Testis (tissue), 3 donors: Measurements from ENCODE around the gene NLRP12. TPM values are rescaled to one million over a fixed set of nuclear protein-coding genes. Genes with fewer than 3 reads are reported as not detected.
"Not testable (repeated sequence)": the region's sequence is repeated elsewhere in the genome, so short reads cannot be mapped to it uniquely, and the experiment has no call there.

Experiments used
- DNase-seq: peaks from one replicate; pipeline ENCODE4 v3.0.0-alpha.2; 2019
- H3K27ac ChIP-seq, 2 donors: fragments of 200-600 bp; sonication (generic); one replicate each; pipeline ENCODE4 v1.5.1; 2019
- H3K27me3 ChIP-seq: fragments of 200-600 bp; sonication (generic); one replicate; pipeline ENCODE4 v1.5.1; 2019
- H3K36me3 ChIP-seq: fragments of 200-600 bp; sonication (generic); one replicate; pipeline ENCODE4 v1.5.1; 2017; ENCODE audit warnings: low read depth; ENCODE audit errors: missing control alignments
- H3K4me1 ChIP-seq: fragments of 200-600 bp; sonication (generic); one replicate; pipeline ENCODE4 v1.5.1; 2019
- H3K4me3 ChIP-seq, 2 donors: fragments of 200-600 bp; sonication (generic); one replicate each; pipeline ENCODE4 v1.5.1; 2017 to 2019
- H3K9me3 ChIP-seq: fragments of 200-600 bp; sonication (generic); one replicate; pipeline ENCODE4 v1.5.1; 2017
- CTCF ChIP-seq, 3 experiments: fragments of 450-650 bp in 2 of 3; fragments of 200-600 bp in 1 of 3; sonication (generic) in 1 of 3; IDR thresholded peaks; one replicate each; pipeline ENCODE4 v1.5.1; 2016 to 2019; ENCODE audit warnings: antibody characterized with exemption in 3 of 3, mild to moderate bottlenecking in 2 of 3, moderate library complexity in 1 of 3
- POLR2A ChIP-seq: fragments of 450-650 bp; IDR thresholded peaks from one replicate; pipeline ENCODE4 v1.6.1; 2017; ENCODE audit warnings: antibody characterized with exemption, mild to moderate bottlenecking, moderate library complexity
- WGBS, 2 donors: methylation state at CpG; one replicate each; pipeline ENCODE4 v1.1.5; 2018; 5-methylcytosine and 5-hydroxymethylcytosine counted together
- intact Hi-C: fragments of 100-400 bp; cut with DNase I; formaldehyde crosslinking; loops from one replicate; pipeline ENCODE4 v1.15.1; 2023; ENCODE audit warnings: low total_unique reads
- polyA plus RNA-seq: library from polyadenylated mRNA; stranded (reverse); fragments of 350-450 nt; fragmentation: Illumina TruSeq; extraction: RNeasy Lipid Tissue Mini Kit (QIAGEN cat#74804); gene quantifications from one replicate; pipeline ENCODE4 v1.2.3, GENCODE V29; 2014; ENCODE audit warnings: low read depth, low replicate concordance; ENCODE audit not compliant: insufficient read depth
- total RNA-seq, 2 donors: library from RNA; depleted of rRNA; stranded (reverse); fragments of >200 nt; gene quantifications; one replicate each; pipeline ENCODE4 v1.2.3, GENCODE V29; 2016

NLRP12 gene
- total and polyA plus RNA-seq, 3 donors from 2014 or later: 0.16 to 1.5 TPM; not detected in 1

GRCh38 chr19:53849237-53849676 is 25.1 kb upstream of the NLRP12 start:
- 38 to 44% methylated on average over 11 of the region's 11 CpGs for WGBS, 2 donors
- no peaks in the 10 kb centered on the region for H3K27me3 ChIP-seq
- TF ChIP-seq CTCF (IDR thresholded peaks at IDR 0.05): no peak
- no peak for TF ChIP-seq POLR2A
- H3K4me1 ChIP-seq: no peaks in the 10 kb centered on the region
- no peak overlapping the region for H3K4me3 ChIP-seq
- no peak for DNase-seq
- intact Hi-C loops: no loop called here
- no peaks in the 10 kb centered on the region for H3K36me3 ChIP-seq
- H3K27ac ChIP-seq: no peak overlapping the region
- no peaks in the 10 kb centered on the region for H3K9me3 ChIP-seq

- Histone ChIP-seq H3K36me3 (no peaks in the 10 kb centered on the region), H3K27ac (no peak overlapping the region), H3K4me3 (no peak overlapping the region), H3K27me3 (no peaks in the 10 kb centered on the region), H3K4me1 (no peaks in the 10 kb centered on the region), H3K9me3 (no peaks in the 10 kb centered on the region)
- TF ChIP-seq POLR2A (no peak), CTCF (IDR thresholded peaks at IDR 0.05) (no peak)
- 39 to 46% methylated on average over 8 of the region's 8 CpGs for WGBS, 2 donors
- intact Hi-C loops: no loop called here
- DNase-seq: no peak
Observed at GRCh38 chr19:53847555-53847954, 23.4 kb upstream of the NLRP12 start.

- intact Hi-C loops: no loop called here
- Histone ChIP-seq H3K9me3 (no peaks in the 10 kb centered on the region), H3K4me3 (no peak overlapping the region), H3K4me1 (peaks cover 9% of the 10 kb centered on the region), H3K27ac (no peak overlapping the region), H3K36me3 (no peaks in the 10 kb centered on the region), H3K27me3 (no peaks in the 10 kb centered on the region)
- no peak for DNase-seq
- 84 to 91% methylated on average over 9 of the region's 9 CpGs for WGBS, 2 donors
- TF ChIP-seq POLR2A (no peak), CTCF (IDR thresholded peaks at IDR 0.05) (no peak)
Observed at GRCh38 chr19:53844849-53845246, 20.7 kb upstream of the NLRP12 start.

GRCh38 chr19:53840914-53841313 is 16.8 kb upstream of the NLRP12 start:
- intact Hi-C loops, DNase-seq, H3K36me3 ChIP-seq: not testable (repeated sequence)

GRCh38 chr19:53840241-53840640 is 16.1 kb upstream of the NLRP12 start:
- H3K27ac ChIP-seq, H3K4me3 ChIP-seq, intact Hi-C loops, H3K9me3 ChIP-seq, H3K27me3 ChIP-seq, H3K4me1 ChIP-seq, H3K36me3 ChIP-seq, DNase-seq: not testable (repeated sequence)
- 93 to 94% methylated on average over 12 of the region's 12 CpGs for WGBS, 2 donors

More at GRCh38 chr19:53840914-53841313, 16.8 kb upstream of the NLRP12 start:
- H3K4me3 ChIP-seq, H3K9me3 ChIP-seq, H3K4me1 ChIP-seq, H3K27ac ChIP-seq, H3K27me3 ChIP-seq: not testable (repeated sequence)
- 82 to 83% methylated on average over 4 of the region's 4 CpGs for WGBS, 2 donors

GRCh38 chr19:53838446-53838845 is 14.3 kb upstream of the NLRP12 start:
- 72 to 77% methylated on average over 5 of the region's 5 CpGs for WGBS, 2 donors
- H3K36me3 ChIP-seq, intact Hi-C loops, H3K9me3 ChIP-seq, H3K4me3 ChIP-seq, H3K27ac ChIP-seq, DNase-seq, H3K27me3 ChIP-seq, H3K4me1 ChIP-seq: not testable (repeated sequence)

- DNase-seq, H3K4me3 ChIP-seq, H3K36me3 ChIP-seq, H3K27ac ChIP-seq, intact Hi-C loops, H3K4me1 ChIP-seq, H3K9me3 ChIP-seq, H3K27me3 ChIP-seq: not testable (repeated sequence)
- 36 to 37% methylated on average over 10 to 13 of the region's 13 CpGs for WGBS, 2 donors
Observed at GRCh38 chr19:53832861-53833260, 8.7 kb upstream of the NLRP12 start.
